IMR-90 (cell line): ENCODE measurements around the gene HS2ST1.

Experiments used
- CTCF ChIP-seq: conservative IDR thresholded peaks from 2 replicates; pipeline ENCODE4 v1.5.1; 2012; ENCODE audit warnings: mild to moderate bottlenecking, low read depth, low read length, improper control_type of control experiment
- RAD21 ChIP-seq: IDR thresholded peaks from 2 replicates; pipeline ENCODE4 v1.6.1; 2012; ENCODE audit warnings: low read length, improper control_type of control experiment

- TF ChIP-seq CTCF, result no peak
- no peak for TF ChIP-seq RAD21
These were observed 8.6 kb upstream of the HS2ST1 start for GRCh38 chr1:86905875-86906274.
